ENCODE data around the gene CFAP20. TPM values are rescaled to one million over a fixed set of nuclear protein-coding genes. Genes with fewer than 3 reads are reported as not detected.
"Not testable (repeated sequence)": the region's sequence is repeated elsewhere in the genome, so short reads cannot be mapped to it uniquely, and the experiment has no call there.

The CFAP20 gene
- total RNA-seq, 1 donor from 2014 or later: 48.6 TPM

GRCh38 chr16:58084635-58085034 lies 44.5 kb downstream of the CFAP20 start:
- H3K9me3 Mint-ChIP-seq (ENCODE audit: unreplicated experiment): no peaks in the 10 kb centered on the region
- no peak overlapping the region for H3K27ac Mint-ChIP-seq (ENCODE audit: unreplicated experiment)
- H3K4me3 Mint-ChIP-seq (ENCODE audit: unreplicated experiment): no peak overlapping the region
- peaks cover 3% of the 10 kb centered on the region for H3K4me1 Mint-ChIP-seq (ENCODE audit: low read depth, unreplicated experiment)
- no peaks in the 10 kb centered on the region for H3K36me3 Mint-ChIP-seq (ENCODE audit: unreplicated experiment)
- no peak for TF ChIP-seq CTCF (IDR thresholded peaks at IDR 0.05; ENCODE audit: partially characterized antibody, unreplicated experiment)
- DNase-seq: no peak
- peaks cover 3% of the 10 kb centered on the region for H3K27me3 Mint-ChIP-seq (ENCODE audit: unreplicated experiment)

GRCh38 chr16:58082381-58082780 lies 46.8 kb downstream of the CFAP20 start:
- peaks cover 3% of the 10 kb centered on the region for H3K27me3 Mint-ChIP-seq (ENCODE audit: unreplicated experiment)
- H3K36me3 Mint-ChIP-seq (ENCODE audit: unreplicated experiment): no peaks in the 10 kb centered on the region
- H3K27ac Mint-ChIP-seq (ENCODE audit: unreplicated experiment): no peak overlapping the region

GRCh38 chr16:58080657-58081056 lies 48.5 kb downstream of the CFAP20 start:
- H3K36me3 Mint-ChIP-seq (ENCODE audit: unreplicated experiment); H3K9me3 Mint-ChIP-seq (ENCODE audit: unreplicated experiment); H3K4me3 Mint-ChIP-seq (ENCODE audit: unreplicated experiment); H3K4me1 Mint-ChIP-seq (ENCODE audit: low read depth, unreplicated experiment); DNase-seq; H3K27ac Mint-ChIP-seq (ENCODE audit: unreplicated experiment); H3K27me3 Mint-ChIP-seq (ENCODE audit: unreplicated experiment): not testable (repeated sequence)

More at GRCh38 chr16:58082381-58082780, 46.8 kb downstream of the CFAP20 start:
- DNase-seq: no peak
- TF ChIP-seq CTCF (IDR thresholded peaks at IDR 0.05; ENCODE audit: partially characterized antibody, unreplicated experiment): no peak
- Mint-ChIP-seq H3K4me3 (ENCODE audit: unreplicated experiment) (no peak overlapping the region), H3K9me3 (ENCODE audit: unreplicated experiment) (no peaks in the 10 kb centered on the region), H3K4me1 (ENCODE audit: low read depth, unreplicated experiment) (peaks cover 3% of the 10 kb centered on the region)

GRCh38 chr16:58077796-58078195 lies 51.4 kb downstream of the CFAP20 start:
- H3K4me1 Mint-ChIP-seq (ENCODE audit: low read depth, unreplicated experiment): no peaks in the 10 kb centered on the region
- TF ChIP-seq CTCF (IDR thresholded peaks at IDR 0.05; ENCODE audit: partially characterized antibody, unreplicated experiment): no peak
- no peak for DNase-seq
- H3K4me3 Mint-ChIP-seq (ENCODE audit: unreplicated experiment): no peak overlapping the region
- H3K36me3 Mint-ChIP-seq (ENCODE audit: unreplicated experiment): no peaks in the 10 kb centered on the region
- peaks cover 3% of the 10 kb centered on the region for H3K9me3 Mint-ChIP-seq (ENCODE audit: unreplicated experiment)
- H3K27me3 Mint-ChIP-seq (ENCODE audit: unreplicated experiment): peaks cover 6% of the 10 kb centered on the region
- H3K27ac Mint-ChIP-seq (ENCODE audit: unreplicated experiment): no peak overlapping the region

- Mint-ChIP-seq H3K4me3 (ENCODE audit: unreplicated experiment) (no peak overlapping the region), H3K27ac (ENCODE audit: unreplicated experiment) (no peak overlapping the region), H3K4me1 (ENCODE audit: low read depth, unreplicated experiment) (peaks cover 5% of the 10 kb centered on the region), H3K9me3 (ENCODE audit: unreplicated experiment) (peaks cover 5% of the 10 kb centered on the region), H3K27me3 (ENCODE audit: unreplicated experiment) (peaks cover 3% of the 10 kb centered on the region), H3K36me3 (ENCODE audit: unreplicated experiment) (peaks cover 4% of the 10 kb centered on the region)
- no peak for TF ChIP-seq CTCF (IDR thresholded peaks at IDR 0.05; ENCODE audit: partially characterized antibody, unreplicated experiment)
- DNase-seq: no peak
Measured at GRCh38 chr16:58076514-58076913, 52.7 kb downstream of the CFAP20 start.

GRCh38 chr16:58074657-58075056 lies 54.5 kb downstream of the CFAP20 start:
- peaks cover 3% of the 10 kb centered on the region for H3K27me3 Mint-ChIP-seq (ENCODE audit: unreplicated experiment)
- no peak for DNase-seq
- peaks cover 4% of the 10 kb centered on the region for H3K36me3 Mint-ChIP-seq (ENCODE audit: unreplicated experiment)
- H3K27ac Mint-ChIP-seq (ENCODE audit: unreplicated experiment): no peak overlapping the region
- TF ChIP-seq CTCF (IDR thresholded peaks at IDR 0.05; ENCODE audit: partially characterized antibody, unreplicated experiment): no peak
- no peak overlapping the region for H3K4me3 Mint-ChIP-seq (ENCODE audit: unreplicated experiment)
- peaks cover 5% of the 10 kb centered on the region for H3K9me3 Mint-ChIP-seq (ENCODE audit: unreplicated experiment)
- H3K4me1 Mint-ChIP-seq (ENCODE audit: low read depth, unreplicated experiment): peaks cover 6% of the 10 kb centered on the region

GRCh38 chr16:58073086-58073485 lies 56.1 kb downstream of the CFAP20 start:
- DNase-seq; H3K4me3 Mint-ChIP-seq (ENCODE audit: unreplicated experiment); H3K27me3 Mint-ChIP-seq (ENCODE audit: unreplicated experiment); H3K4me1 Mint-ChIP-seq (ENCODE audit: low read depth, unreplicated experiment); H3K9me3 Mint-ChIP-seq (ENCODE audit: unreplicated experiment); H3K36me3 Mint-ChIP-seq (ENCODE audit: unreplicated experiment); H3K27ac Mint-ChIP-seq (ENCODE audit: unreplicated experiment): not testable (repeated sequence)

- not testable (repeated sequence) for H3K4me1 Mint-ChIP-seq (ENCODE audit: low read depth, unreplicated experiment); H3K4me3 Mint-ChIP-seq (ENCODE audit: unreplicated experiment); H3K36me3 Mint-ChIP-seq (ENCODE audit: unreplicated experiment); H3K27me3 Mint-ChIP-seq (ENCODE audit: unreplicated experiment); DNase-seq; H3K27ac Mint-ChIP-seq (ENCODE audit: unreplicated experiment); H3K9me3 Mint-ChIP-seq (ENCODE audit: unreplicated experiment)
Measured at GRCh38 chr16:58072134-58072533, 57.0 kb downstream of the CFAP20 start.
